Measurements from ENCODE around the gene MGLL.

MGLL gene

GRCh38 chr3:127822041-127822681 lies at the start of gene MGLL:
TSS of gene MGLL (minus strand) at chr3:127822515. CDS start at chr3:127822318, 197 bp downstream.
- no peak for DNase-seq (ENCODE audit: low read depth)

DNA sequence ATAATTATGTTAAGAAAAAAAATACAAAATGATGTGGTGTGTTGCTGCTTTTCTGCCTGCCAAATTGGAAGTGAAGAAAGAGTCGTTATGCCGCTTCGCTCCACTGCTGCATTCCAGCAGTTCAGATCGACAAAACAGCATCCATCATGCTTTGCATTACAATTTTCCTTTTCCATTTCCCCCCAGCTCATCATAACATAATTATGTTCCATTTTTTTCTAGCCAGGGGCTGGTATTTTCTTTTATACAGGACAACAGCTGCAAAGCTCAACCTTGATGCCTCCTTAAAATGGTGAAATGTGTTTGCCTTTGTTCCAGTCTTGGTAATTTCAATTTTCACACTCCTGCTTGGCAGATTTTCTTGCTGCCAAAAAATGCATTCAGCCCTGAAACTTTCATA lies 47.8 kb upstream of the MGLL start:
- DNase-seq (ENCODE audit: low read depth): no peak

DNA sequence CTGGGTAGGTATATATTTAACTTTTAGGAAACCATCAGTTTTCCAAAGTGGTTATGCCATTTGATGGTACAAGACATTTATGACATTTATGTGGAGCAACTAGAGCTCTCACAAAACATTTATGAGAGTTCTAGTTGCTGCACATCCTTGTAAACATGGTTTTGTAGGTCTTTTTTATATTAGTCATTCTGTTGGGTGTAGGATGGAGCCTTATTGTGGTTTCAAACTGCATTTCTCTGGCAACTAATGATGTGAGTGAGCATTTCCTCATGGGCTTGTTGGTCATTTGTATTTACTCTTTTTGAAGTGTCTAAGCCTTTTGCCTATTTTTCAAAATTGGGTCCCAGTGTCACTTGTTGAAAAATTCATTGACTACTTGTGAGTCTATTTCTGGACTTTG lies 45.7 kb upstream of the MGLL start:
- no peak for DNase-seq (ENCODE audit: low read depth)

GRCh38 chr3:127867412-127867811 lies 45.1 kb upstream of the MGLL start:
- DNase-seq (ENCODE audit: low read depth): no peak

GRCh38 chr3:127865941-127866340 lies 43.6 kb upstream of the MGLL start:
- no peak for DNase-seq (ENCODE audit: low read depth)

DNA sequence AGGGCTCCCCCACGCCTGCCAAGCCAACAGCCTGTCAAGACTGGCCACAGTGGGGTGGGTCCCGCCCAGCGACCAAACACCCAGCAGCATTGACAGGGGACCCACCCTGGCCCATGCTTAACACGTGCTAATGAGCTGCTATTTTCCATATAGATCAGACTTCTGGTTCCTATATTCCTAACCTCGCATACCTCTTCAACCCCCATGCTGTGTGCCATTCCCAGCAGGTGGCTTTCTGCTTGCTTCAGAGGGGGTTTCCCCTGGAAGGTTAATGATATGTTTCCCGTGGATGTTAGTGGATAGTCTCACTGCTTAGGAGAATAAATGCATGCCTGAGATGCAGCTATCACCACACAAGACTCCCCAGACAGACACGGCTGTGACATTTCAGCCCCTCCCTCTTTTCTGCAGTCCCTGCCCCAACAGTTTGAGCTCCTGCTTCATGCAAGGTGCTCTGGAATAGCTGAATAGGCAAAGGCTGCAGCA lies 37.9 kb upstream of the MGLL start:
- no peak for DNase-seq (ENCODE audit: low read depth)

DNA sequence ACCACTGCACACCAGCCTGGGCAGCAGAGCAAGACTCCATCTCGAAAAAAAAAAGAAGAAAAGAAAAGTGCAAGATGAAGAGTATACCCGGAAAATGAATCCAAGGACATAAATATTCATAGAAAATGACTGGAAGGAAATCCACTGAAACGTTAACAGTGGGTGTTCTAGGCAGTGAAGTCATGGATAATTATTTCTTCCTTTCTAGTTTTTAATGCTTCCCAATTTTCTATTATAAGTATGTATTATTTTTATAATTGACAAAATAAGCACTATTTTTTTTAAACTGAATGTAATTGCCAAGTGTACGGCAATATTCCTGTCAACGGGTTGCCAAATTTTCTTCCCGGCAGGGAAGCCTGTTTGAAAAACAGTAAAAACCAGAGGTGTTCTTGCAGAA lies 37.4 kb upstream of the MGLL start:
- DNase-seq (ENCODE audit: low read depth): no peak

GRCh38 chr3:127858937-127859336 lies 36.6 kb upstream of the MGLL start:
- DNase-seq (ENCODE audit: low read depth): no peak

DNA sequence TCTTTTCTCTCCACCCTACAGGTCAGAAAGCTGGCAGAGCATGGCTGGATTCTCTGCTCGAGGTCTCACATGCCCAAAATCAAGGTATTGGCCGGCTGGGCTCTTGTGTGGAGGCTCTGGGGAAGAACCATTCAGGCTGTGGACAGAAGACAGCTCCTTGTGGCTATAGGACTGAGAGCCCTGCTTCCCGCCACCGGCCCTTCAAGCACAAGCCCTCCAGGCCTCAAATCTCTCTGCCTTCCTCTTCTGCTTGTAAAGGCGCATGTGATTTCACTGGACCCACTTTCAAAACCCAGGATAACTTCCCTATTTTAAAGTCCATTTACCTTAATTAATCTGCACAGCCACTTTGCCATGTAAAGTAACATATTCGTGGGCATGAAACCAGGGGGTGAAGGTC lies 36.2 kb upstream of the MGLL start:
- no peak for DNase-seq (ENCODE audit: low read depth)

DNA sequence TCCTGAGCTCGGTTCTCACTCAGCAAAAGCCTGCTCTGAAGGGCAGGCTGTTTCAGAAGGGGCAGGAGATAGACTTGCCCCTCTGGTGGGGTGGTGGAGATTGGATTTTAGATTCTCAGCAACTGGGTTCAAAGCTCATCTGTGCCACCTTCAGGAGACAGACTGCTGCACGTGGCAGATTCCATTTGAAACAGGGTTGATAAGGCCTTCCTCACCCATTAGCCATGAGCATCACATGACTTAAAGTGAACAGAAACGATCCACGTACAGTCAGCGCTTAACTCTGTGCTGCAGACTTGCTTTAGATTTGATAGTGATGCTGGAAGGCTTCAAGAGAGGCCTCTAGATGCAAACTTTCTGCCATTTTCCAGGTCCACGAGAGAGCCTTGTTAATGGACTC lies 35.0 kb upstream of the MGLL start:
- no peak for DNase-seq (ENCODE audit: low read depth)

- DNase-seq (ENCODE audit: low read depth): no peak
Measured at GRCh38 chr3:127856801-127857200, 34.5 kb upstream of the MGLL start.

DNA sequence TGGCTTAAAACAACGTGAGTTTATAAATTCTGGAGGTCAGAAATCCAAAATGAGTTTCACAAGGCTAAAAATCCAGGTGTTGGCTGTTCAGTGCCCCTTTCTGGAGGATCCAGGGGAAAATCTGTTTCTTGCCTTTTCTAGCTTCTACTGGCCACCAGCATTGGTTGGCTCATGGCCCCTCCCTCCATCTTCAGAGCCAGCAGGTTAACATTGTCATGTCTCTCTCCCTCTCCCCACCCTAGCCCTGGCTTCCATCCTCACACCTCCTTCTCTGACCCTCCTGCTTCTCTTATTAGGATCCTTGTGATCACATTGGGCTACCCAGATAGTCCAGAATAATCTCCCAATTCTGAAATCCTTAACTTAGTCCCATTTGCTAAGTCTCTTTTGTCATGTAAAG lies 32.9 kb upstream of the MGLL start:
- DNase-seq (ENCODE audit: low read depth): no peak

DNA sequence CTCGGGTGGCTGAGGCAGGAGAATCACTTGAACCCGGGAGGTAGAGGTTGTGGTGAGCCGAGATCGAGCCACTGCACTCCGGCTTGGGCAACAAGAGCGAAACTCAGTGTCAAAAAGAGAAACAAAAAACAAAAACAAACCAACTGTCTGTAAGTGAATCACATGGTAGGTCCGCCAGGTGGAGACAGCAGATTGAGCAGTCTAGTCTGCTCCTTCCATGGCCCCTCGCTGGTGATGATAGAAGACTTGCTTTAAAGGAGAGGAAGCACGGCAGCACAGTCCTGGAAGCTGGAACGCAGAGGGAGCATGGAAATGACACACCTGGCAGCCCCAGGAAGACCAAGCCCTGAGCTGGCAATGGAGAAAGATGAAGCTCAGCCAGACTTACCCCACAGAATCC lies 31.4 kb upstream of the MGLL start:
- DNase-seq (ENCODE audit: low read depth): no peak

GRCh38 chr3:127851899-127852298 lies 29.6 kb upstream of the MGLL start:
- DNase-seq (ENCODE audit: low read depth): no peak

DNA sequence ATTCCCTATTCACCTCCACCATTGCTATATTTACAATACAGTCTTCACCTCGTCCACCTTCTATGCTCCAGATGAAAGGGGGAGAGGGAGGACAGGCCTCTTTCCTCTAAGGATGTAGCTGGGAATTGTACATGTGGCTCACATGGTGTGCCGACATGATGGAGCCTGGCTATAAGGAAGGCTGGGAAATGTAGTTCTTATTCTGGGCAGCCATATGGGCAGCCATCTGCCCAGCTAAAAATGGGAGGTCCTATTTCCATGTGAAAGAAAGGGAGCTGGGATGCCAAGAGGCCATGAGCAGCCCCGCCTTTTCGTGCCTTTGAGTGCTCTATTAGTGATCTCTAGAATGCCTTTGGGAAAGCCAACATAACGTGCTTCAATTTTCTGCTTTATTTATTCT lies 27.1 kb upstream of the MGLL start:
- no peak for DNase-seq (ENCODE audit: low read depth)

GRCh38 chr3:127848131-127849129 lies 26.1 kb upstream of the MGLL start:
- no peak for DNase-seq (ENCODE audit: low read depth)

DNA sequence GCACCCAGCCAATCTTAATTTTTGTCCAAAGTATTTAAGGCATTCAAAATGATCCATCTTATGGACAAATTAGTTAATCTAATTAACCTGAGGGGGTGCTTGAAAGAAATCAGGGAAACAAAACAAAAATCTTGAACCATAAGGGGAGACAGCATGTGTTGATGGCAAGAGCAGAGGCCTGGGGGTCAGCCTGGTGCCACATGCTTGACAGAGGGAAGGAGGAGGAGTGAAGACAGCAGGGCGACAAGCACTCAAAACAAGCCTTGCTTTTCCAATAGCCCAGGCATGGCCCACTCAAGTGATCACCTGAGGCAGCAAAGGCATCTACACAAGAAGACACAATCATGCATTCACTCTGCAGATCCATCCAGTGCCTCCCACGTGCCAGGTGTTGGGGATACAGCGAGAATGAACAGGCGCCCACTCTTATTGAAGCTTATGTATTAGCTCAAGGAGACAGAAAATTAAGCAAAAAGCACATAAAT lies 25.0 kb upstream of the MGLL start:
- no peak for DNase-seq (ENCODE audit: low read depth)

- DNase-seq (ENCODE audit: low read depth): no peak
Measured at GRCh38 chr3:127846576-127846975, 24.3 kb upstream of the MGLL start.

DNA sequence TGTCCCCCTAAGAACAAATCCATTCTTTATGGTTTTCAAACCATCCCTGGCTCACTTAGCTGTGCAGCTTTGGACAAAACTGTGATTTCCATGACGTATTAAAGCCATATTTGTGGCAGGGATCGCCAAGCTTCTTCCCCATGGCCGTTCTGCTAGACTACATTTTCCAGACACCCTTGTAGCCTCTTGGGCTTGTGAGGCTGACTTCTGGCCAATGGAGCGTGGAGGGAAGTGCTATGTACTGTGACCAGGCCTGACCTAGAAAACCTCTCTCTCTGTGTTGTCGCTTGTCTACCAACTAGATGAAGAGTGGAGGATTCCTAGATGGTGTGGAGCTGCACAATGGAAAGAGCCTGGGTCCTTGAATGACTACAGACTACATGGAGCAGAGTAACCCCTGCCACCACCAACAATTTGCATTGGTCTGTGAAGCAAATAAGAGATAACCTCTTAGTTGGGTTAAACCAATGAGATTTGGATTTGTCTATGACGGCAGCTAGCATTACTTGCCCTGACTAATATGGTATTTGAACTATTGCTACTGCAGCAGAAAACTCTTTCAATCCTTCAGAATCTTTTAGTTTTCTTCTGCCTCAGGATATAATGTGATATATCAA lies 22.1 kb upstream of the MGLL start:
- no peak for DNase-seq (ENCODE audit: low read depth)

GRCh38 chr3:127840671-127841070 lies 18.4 kb upstream of the MGLL start:
- no peak for DNase-seq (ENCODE audit: low read depth)

- no peak for DNase-seq (ENCODE audit: low read depth)
Measured at GRCh38 chr3:127839099-127839498, 16.8 kb upstream of the MGLL start.

DNA sequence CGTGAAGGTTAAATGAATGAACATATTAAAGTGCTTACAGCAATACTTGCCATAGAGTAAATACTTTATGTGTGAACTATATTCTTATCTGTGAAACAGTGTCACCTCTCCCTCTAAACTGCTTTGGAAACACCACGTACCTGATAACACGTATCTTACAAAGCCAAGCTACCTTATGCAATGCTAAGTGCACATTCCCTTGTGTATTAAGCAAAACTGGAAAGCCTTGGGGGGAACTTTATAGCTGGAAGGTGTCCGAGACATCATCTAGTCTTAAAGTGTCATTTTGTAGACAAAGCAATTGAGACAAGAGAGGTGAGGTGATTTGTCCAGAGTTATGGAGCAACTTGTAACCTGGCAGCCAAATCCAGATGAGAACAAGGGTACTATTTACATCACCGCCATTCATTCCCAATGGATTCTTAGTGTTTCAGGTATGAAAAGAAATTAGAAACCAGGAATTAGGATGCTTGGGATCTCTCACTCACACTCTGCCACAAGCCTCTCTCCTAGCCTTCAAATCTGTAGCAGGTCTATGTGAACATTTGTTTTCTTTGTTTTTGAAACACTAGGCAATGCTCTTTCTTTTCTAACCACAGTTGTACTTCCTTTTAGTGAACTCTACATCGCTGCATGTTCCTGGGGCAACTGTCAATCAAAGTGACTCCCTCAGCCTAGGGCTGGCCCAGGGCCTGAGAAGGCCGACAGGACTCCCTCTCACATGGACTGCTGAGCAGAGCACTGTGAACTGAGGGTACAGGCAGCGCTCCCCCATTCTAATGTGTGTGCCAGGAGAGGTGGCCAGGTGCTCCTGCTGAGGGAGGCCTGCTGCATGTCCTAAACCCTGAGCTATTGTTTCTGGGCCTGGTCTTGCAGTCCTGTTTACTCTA lies 13.9 kb upstream of the MGLL start:
- DNase-seq (ENCODE audit: low read depth): no peak

Measured in HS-27A (cell line).